GM12874 (cell line): ENCODE measurements around the gene ACSL4.

Source experiments
- TF ChIP-seq, protein P1 (sequence below): IDR thresholded peaks from 2 replicates; pipeline ENCODE4 v1.5.1; 2011; ENCODE audit warnings: low read depth, mild to moderate bottlenecking, control low read depth, low read length, moderate library complexity; ENCODE audit not compliant: insufficient read depth

The ACSL4 gene

GRCh38 chrX:109667986-109668385 is 65.1 kb downstream of the ACSL4 start:
- TF ChIP-seq, protein P1, sequence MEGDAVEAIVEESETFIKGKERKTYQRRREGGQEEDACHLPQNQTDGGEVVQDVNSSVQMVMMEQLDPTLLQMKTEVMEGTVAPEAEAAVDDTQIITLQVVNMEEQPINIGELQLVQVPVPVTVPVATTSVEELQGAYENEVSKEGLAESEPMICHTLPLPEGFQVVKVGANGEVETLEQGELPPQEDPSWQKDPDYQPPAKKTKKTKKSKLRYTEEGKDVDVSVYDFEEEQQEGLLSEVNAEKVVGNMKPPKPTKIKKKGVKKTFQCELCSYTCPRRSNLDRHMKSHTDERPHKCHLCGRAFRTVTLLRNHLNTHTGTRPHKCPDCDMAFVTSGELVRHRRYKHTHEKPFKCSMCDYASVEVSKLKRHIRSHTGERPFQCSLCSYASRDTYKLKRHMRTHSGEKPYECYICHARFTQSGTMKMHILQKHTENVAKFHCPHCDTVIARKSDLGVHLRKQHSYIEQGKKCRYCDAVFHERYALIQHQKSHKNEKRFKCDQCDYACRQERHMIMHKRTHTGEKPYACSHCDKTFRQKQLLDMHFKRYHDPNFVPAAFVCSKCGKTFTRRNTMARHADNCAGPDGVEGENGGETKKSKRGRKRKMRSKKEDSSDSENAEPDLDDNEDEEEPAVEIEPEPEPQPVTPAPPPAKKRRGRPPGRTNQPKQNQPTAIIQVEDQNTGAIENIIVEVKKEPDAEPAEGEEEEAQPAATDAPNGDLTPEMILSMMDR = no peak

GRCh38 chrX:109660435-109661143 is 72.5 kb downstream of the ACSL4 start:
- TF ChIP-seq, protein P1 = no peak

GRCh38 chrX:109658391-109658790 is 74.7 kb downstream of the ACSL4 start:
- TF ChIP-seq, protein P1 = no peak

DNA sequence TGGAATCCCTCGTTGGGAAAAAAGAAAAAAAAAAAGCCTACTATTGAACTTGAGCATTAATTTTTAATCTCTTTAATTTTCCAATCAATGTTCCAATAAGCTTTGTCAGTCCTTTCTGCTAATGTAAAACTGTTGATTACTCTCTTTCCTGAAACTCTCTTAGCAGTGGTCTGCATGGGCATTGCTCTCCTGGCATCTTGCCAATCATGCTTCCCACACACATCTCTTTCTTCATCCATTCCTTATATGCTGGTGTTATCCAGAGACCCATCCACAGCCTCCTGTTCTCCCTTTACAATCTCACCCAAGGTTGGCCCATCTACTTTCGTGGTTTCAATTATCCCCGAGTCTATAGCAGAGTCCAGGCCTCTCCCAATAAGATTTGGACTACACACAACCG is 76.3 kb downstream of the ACSL4 start:
- TF ChIP-seq, protein P1 = no peak

DNA sequence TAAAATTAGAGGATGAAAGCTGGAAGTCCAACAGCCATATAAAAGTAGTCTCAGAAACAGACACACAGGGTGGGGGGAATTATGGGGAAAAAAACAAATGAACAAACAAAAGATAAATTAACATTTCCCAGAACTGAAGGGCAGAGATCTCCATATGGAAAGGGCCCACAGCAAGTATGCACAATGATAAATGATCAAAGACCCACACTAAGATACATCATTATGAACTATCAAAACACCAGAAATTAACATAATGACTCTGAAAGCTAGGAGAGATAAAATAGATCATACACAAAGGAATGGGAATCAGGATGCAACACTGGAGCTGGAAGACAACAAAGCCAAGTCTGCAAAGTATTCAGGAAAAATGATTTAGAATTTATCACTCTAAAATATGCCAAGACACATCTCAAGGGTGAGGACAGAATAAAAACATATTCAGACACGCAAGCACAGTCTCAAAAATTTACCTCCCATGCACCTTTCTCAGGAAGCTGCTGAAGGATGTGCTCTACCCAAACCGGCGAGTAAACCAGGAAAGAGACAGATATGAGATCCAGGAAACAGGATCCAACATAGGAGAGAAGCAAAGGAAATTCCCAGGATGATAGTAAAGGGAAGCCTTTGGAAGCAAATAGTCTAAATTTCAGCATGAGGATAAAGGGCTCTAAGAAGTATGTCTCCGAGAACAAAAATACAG is 77.4 kb downstream of the ACSL4 start:
- TF ChIP-seq, protein P1 = no peak

GRCh38 chrX:109654516-109655109 is 78.4 kb downstream of the ACSL4 start:
- TF ChIP-seq, protein P1 = no peak

DNA sequence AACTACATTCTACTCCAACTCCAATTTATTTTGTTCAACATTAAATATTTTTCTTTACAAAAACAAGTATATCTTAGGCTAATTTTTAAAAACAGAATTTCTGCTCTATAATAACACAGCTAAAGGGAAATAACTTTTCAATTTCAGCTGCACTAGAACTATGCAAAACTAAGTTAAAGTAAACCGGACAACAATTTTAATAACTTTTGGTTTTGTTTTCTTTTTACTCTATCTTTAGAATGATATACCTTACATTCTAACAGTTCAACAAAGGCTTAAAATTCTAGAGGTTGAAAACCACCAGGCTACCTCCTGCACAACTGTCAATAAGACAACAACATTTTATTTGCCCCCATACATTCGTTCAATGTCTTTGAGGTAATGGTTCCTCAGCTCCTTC is 89.4 kb downstream of the ACSL4 start:
- TF ChIP-seq, protein P1 = no peak
